Measurements from ENCODE around the gene FGF1.

FGF1 gene

DNA sequence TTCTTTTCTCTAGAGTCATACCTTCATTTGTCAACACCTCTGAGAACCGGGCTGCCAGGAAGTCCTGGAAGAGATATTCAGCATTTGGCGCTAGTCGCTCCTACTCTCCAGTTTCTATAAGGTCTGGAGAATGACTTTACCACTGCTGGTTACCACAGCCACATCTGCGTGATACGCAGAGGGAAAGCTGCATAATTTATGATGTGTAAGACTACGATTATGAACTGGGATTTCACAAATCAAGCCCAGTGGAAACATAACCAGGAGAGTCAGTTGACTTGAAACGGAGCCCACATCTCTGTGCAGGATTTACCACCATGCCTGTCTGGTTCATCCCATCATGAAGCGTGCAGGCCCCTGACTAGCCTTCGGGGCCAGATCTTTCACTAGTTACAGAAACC, 72.6 kb downstream of the FGF1 start:
- TF ChIP-seq CTCF (IDR thresholded peaks at IDR 0.05; ENCODE audit: borderline replicate concordance, control extremely low read depth, extremely low read depth, insufficient read depth, missing control alignments), result no peak
- in situ Hi-C loops (cut with MboI; ENCODE audit: low sequenced_read_pairs, unreplicated experiment), result loop anchor here (10.0 kb wide), 1 partner anchor 82 kb away; no protein-coding TSS in a partner anchor
- DNase-seq (ENCODE audit: low spot score), result no peak

DNA sequence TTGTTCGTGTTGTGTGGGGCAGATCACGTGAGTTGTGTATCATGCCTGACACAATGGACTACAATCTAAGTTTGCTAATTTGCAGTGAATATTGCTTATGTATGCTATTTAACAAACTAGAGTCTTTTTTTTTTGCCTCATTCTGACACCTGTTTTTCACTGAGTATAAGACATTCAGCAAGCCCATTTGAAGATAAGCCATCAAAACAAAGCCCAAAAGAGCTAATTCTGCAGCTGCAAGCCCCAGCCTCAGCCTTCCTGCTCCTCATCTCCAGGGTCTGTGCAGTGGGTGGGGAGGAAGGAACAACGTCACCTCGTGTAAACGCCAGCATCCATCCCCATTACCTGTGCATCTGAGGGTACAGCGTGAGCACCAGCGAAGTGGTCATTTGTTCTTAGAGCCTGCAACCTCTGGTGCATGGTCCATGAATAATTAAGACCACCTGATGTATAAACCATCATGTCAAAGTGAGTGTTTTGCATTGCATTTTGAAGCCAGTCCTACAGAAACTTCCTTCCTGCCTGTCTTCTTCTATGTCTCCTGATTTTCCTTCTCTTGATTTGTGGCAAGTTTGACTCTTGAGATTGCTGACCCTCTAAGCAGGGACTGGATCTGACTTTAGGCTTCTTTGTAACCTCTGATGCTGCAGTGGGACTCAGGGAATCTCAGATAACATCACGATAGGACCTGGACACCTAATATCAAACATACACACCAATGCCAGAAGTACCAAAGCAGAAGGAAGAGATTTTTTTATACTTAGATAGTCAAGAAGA, 73.2 kb downstream of the FGF1 start:
- TF ChIP-seq CTCF (IDR thresholded peaks at IDR 0.05; ENCODE audit: borderline replicate concordance, control extremely low read depth, extremely low read depth, insufficient read depth, missing control alignments), result no peak
- DNase-seq (ENCODE audit: low spot score), result no peak
- in situ Hi-C loops (cut with MboI; ENCODE audit: low sequenced_read_pairs, unreplicated experiment), result loop anchor here (10.0 kb wide), 1 partner anchor 82 kb away; no protein-coding TSS in a partner anchor

DNA sequence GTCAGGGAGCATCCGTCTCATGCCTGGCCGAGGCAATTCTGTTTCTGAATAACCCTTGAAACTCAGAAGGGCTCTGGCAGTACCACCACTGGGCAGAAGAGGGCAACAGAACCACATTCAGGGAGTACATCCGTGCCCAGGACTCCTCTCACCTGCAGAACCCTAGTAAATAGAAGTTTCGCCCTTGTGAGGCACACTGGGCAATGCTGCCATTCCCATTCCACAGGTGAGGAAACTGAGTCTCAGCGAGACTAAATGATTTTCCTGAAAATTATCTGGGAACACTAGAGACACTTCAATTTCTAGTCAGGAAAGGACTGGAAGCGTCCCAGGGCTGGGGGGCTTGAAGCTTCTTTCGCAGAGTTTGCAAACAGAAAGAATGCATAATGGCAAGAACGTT, 74.7 kb downstream of the FGF1 start:
- DNase-seq (ENCODE audit: low spot score), result peak; percentile 62
- in situ Hi-C loops (cut with MboI; ENCODE audit: low sequenced_read_pairs, unreplicated experiment), result loop anchor here (10.0 kb wide), 1 partner anchor 84 kb away; no protein-coding TSS in a partner anchor

GRCh38 chr5:142610176-142611001, 75.5 kb downstream of the FGF1 start:
- TF ChIP-seq CTCF (IDR thresholded peaks at IDR 0.05; ENCODE audit: borderline replicate concordance, control extremely low read depth, extremely low read depth, insufficient read depth, missing control alignments), result no peak
- in situ Hi-C loops (cut with MboI; ENCODE audit: low sequenced_read_pairs, unreplicated experiment), result loop anchor here (10.0 kb wide), 1 partner anchor 84 kb away; no protein-coding TSS in a partner anchor
- DNase-seq (ENCODE audit: low spot score), result no peak

More for the DNA sequence above, 74.7 kb downstream of the FGF1 start:
- TF ChIP-seq CTCF (IDR thresholded peaks at IDR 0.05; ENCODE audit: borderline replicate concordance, control extremely low read depth, extremely low read depth, insufficient read depth, missing control alignments), result peak; percentile 49

GRCh38 chr5:142609142-142609541, 76.7 kb downstream of the FGF1 start:
- in situ Hi-C loops (cut with MboI; ENCODE audit: low sequenced_read_pairs, unreplicated experiment), result no loop called here
- no peak for TF ChIP-seq CTCF (IDR thresholded peaks at IDR 0.05; ENCODE audit: borderline replicate concordance, control extremely low read depth, extremely low read depth, insufficient read depth, missing control alignments)

GRCh38 chr5:142608081-142608480, 77.8 kb downstream of the FGF1 start:
- DNase-seq (ENCODE audit: low spot score), result no peak
- TF ChIP-seq CTCF (IDR thresholded peaks at IDR 0.05; ENCODE audit: borderline replicate concordance, control extremely low read depth, extremely low read depth, insufficient read depth, missing control alignments), result no peak
- in situ Hi-C loops (cut with MboI; ENCODE audit: low sequenced_read_pairs, unreplicated experiment), result no loop called here

More at GRCh38 chr5:142609142-142609541, 76.7 kb downstream of the FGF1 start:
- no peak for DNase-seq (ENCODE audit: low spot score)

Measured in GM13976 (cell line).